ENCODE data around the gene MPZL2.
A peak's percentile ranks its signal among the peaks of the same experiment; 100 is the strongest.

Gene MPZL2

DNA sequence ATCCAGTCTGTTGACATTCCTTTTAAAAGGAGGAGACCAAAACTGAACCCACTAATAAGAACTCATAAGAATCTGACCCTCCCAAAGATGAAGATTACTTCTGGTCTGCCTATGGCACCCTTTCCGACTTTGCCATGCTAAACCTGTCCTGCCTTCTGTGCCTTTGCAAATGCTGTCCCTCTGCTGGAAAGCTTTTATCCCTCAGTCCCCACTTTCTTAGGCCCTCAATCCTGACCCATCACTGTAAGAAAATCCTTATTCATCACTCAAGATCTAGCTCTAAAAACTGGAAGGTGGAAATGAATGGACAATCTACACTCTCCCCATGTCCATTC is 22.4 kb downstream of the MPZL2 start:
- TF ChIP-seq, protein P1, sequence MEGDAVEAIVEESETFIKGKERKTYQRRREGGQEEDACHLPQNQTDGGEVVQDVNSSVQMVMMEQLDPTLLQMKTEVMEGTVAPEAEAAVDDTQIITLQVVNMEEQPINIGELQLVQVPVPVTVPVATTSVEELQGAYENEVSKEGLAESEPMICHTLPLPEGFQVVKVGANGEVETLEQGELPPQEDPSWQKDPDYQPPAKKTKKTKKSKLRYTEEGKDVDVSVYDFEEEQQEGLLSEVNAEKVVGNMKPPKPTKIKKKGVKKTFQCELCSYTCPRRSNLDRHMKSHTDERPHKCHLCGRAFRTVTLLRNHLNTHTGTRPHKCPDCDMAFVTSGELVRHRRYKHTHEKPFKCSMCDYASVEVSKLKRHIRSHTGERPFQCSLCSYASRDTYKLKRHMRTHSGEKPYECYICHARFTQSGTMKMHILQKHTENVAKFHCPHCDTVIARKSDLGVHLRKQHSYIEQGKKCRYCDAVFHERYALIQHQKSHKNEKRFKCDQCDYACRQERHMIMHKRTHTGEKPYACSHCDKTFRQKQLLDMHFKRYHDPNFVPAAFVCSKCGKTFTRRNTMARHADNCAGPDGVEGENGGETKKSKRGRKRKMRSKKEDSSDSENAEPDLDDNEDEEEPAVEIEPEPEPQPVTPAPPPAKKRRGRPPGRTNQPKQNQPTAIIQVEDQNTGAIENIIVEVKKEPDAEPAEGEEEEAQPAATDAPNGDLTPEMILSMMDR (conservative IDR thresholded peaks at IDR 0.05): no peak
- H3K27ac ChIP-seq: peak overlapping the region; percentile 83

DNA sequence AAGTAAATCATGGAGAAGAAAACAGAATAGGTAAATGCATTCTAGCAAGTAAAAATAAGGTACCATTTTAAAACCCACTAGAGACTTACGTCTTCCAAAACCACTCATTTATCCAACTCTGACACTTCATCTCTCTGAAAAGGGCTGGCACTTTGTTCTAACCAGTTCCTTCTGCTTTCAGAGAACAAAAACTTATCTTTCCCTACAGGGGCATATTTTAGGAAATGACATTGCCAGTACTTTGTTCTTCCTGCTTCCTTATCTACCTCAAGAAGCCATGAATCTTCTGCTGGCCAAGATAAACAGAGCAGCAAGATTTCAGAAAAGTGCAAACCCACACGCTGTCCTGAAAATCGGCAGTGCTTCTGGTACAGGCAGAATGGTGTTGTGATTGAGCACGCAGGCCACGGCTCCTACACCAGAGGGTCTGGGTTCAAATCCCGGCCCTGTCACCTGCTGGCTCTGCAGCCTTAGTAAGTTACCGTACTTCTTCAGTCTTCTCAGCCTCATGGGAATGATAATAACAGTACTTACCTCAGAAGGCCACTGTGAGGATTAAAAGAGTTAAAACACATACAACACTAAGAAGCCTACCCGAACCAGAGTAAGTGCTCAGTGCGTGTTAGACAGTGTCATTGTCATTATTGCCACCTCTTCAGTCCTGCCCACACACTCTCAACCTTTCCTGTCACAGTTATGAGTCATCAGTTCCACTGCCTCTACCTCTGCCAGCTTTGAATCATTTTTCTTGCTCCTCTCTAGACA is 22.9 kb downstream of the MPZL2 start:
- TF ChIP-seq, protein P1 (conservative IDR thresholded peaks at IDR 0.05): no peak
- peak overlapping the region; percentile 83 for H3K27ac ChIP-seq

DNA sequence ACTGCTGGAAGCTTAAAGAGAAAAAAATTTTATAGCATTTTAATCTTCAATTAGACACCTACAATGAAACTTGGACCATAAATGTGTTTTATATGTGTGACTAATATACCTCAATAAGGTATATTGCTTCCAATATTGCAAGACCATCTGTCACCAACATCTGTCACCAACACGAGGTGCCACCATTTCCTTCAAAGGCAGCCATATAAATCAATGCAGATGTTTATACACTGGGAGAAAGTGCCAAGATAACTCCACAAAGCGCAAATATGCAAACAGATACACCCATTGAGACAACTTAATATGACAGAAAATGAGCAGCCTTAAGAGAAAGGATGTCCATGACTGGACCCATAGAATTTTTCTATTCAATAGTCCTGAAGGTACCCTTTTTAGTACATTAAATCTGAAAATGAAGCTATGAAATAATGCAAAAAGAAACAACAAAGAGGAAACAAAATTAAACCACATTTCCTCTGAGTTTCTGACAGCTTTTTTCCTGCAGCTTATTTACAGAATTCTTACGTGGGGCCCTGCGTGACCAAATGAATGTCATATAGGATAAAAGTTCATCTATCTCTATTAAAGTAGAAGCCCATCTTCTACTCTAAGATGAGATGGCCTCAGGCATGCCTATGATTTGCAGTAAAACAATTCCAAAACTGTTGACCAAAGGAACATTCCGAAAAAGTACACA is 24.4 kb downstream of the MPZL2 start:
- TF ChIP-seq, protein P1 (conservative IDR thresholded peaks at IDR 0.05): no peak
- peak overlapping the region; percentile 83 for H3K27ac ChIP-seq

DNA sequence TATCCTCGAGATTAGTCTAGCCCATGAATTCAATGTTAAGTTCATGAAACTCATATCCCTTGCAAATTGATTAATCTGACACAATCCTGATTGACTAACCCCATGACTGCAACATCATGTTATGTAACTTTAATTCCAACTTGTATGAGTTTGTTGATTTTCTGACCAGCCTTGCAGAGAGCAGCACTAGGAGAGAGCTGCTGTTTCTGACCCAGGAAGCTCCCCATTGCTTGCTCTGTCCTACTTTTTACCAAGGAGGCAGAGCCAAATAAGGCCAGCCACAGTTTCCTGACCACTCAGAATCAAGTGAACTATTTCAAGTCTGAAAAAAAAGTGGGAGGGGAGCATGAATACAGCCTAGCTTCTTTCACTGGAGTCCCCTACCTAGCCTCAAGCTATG is 25.2 kb downstream of the MPZL2 start:
- no peak overlapping the region for H3K27ac ChIP-seq

DNA sequence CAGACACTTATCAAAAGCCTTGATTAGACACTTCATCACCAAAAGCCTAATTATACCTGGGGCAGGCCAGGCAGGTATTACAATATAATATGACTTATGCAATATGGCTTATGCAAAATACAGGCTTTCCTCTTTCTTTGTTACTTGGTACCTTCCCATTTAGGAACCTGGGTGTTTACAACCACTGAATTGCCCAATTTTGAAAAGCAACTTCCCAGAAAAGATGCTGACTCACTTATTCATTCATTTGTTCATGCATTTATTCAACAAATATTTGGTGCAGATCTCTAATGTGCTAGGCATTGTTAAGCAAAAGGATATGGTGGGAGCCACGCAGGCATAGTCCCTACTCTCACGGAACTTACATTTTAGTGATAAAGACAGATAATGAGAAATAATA is 25.7 kb downstream of the MPZL2 start:
- H3K27ac ChIP-seq: no peak overlapping the region
- TF ChIP-seq, protein P1 (conservative IDR thresholded peaks at IDR 0.05): no peak

More for the DNA sequence above, 25.2 kb downstream of the MPZL2 start:
- TF ChIP-seq, protein P1 (conservative IDR thresholded peaks at IDR 0.05): no peak

DNA sequence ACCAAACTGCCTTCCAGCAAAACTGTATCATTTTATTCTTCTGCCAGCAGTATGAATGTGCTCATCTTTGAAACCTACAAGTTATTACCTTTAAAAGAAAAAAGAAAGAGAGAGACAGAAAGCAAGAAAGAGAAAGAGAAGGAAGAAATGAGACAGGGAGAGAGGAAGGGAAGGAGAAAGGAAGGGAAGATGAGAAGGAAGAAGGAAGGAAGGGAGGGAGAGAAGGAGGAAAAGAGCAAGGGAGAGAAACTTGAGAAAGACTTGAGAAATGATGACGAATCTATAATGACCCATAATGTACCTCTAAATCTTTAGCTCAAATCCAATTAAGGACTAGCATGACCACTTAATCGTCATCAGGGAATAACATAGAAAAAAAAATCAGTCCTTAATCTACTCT is 27.9 kb downstream of the MPZL2 start:
- TF ChIP-seq, protein P1 (conservative IDR thresholded peaks at IDR 0.05): no peak

DNA sequence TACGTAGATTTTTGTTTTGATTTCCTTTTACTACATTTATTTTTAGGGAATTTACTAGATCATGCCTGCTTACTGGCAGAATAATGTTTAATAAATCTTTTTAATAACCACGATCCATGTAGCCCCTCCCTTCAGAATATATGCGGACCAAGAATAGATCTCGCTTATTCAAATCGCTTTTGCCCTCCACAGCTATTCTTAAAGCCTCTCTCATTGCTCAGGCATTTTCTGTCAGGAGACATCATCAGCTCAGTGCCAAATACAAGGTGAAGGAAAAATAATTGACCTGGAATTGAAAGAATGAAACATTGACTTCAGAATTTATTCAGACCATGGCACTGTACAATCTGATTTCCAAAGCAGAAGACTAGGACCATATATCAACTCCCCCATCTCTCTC is 29.3 kb downstream of the MPZL2 start:
- TF ChIP-seq, protein P1 (conservative IDR thresholded peaks at IDR 0.05): no peak
- no peak overlapping the region for H3K27ac ChIP-seq

More for the DNA sequence above, 27.9 kb downstream of the MPZL2 start:
- H3K27ac ChIP-seq: no peak overlapping the region

Measured in VCaP (cell line).